Measurements from ENCODE around the gene MADD.

MADD gene

GRCh38 chr11:47285969-47286770 lies 16.2 kb downstream of the MADD start:
- no peak for DNase-seq (ENCODE audit: low read depth in 1 of 2, low spot score in 1 of 2)
- H3K27me3 ChIP-seq (ENCODE audit: insufficient read depth, poor library complexity, severe bottlenecking) = no peaks in the 10 kb centered on the region
- no peak overlapping the region for H3K4me3 ChIP-seq (replicated peaks; ENCODE audit: insufficient read depth, low read length)
- H3K27ac ChIP-seq (replicated peaks) = no peak overlapping the region
- TF ChIP-seq POLR2AphosphoS5 (IDR thresholded peaks at IDR 0.05; ENCODE audit: low read depth) (no peak), SPI1 (IDR thresholded peaks at IDR 0.05; ENCODE audit: borderline replicate concordance, low read depth) (no peak), CTCF (IDR thresholded peaks at IDR 0.05; ENCODE audit: insufficient read depth, low read length) (no peak), REST (IDR thresholded peaks at IDR 0.05; ENCODE audit: insufficient replicate concordance, low read depth) (no peak), GABPA (IDR thresholded peaks at IDR 0.05; ENCODE audit: low read depth) (no peak)

- DNase-seq (ENCODE audit: low read depth in 1 of 2, low spot score in 1 of 2) = no peak
- Histone ChIP-seq H3K4me3 (replicated peaks; ENCODE audit: insufficient read depth, low read length) (no peak overlapping the region), H3K27ac (replicated peaks) (no peak overlapping the region), H3K27me3 (ENCODE audit: insufficient read depth, poor library complexity, severe bottlenecking) (no peaks in the 10 kb centered on the region)
- no peak for TF ChIP-seq REST (IDR thresholded peaks at IDR 0.05; ENCODE audit: insufficient replicate concordance, low read depth)
- TF ChIP-seq POLR2AphosphoS5 (IDR thresholded peaks at IDR 0.05; ENCODE audit: low read depth) = no peak
- no peak for TF ChIP-seq CTCF (IDR thresholded peaks at IDR 0.05; ENCODE audit: insufficient read depth, low read length)
- no peak for TF ChIP-seq GABPA (IDR thresholded peaks at IDR 0.05; ENCODE audit: low read depth)
- no peak for TF ChIP-seq SPI1 (IDR thresholded peaks at IDR 0.05; ENCODE audit: borderline replicate concordance, low read depth)
These were observed 18.1 kb downstream of the MADD start for GRCh38 chr11:47288066-47288465.

- no peaks in the 10 kb centered on the region for H3K27me3 ChIP-seq (ENCODE audit: insufficient read depth, poor library complexity, severe bottlenecking)
- TF ChIP-seq SPI1 (IDR thresholded peaks at IDR 0.05; ENCODE audit: borderline replicate concordance, low read depth) = no peak
- TF ChIP-seq POLR2AphosphoS5 (IDR thresholded peaks at IDR 0.05; ENCODE audit: low read depth) = no peak
- no peak for TF ChIP-seq REST (IDR thresholded peaks at IDR 0.05; ENCODE audit: insufficient replicate concordance, low read depth)
- no peak for TF ChIP-seq GABPA (IDR thresholded peaks at IDR 0.05; ENCODE audit: low read depth)
- no peak for TF ChIP-seq CTCF (IDR thresholded peaks at IDR 0.05; ENCODE audit: insufficient read depth, low read length)
- DNase-seq (ENCODE audit: low read depth in 1 of 2, low spot score in 1 of 2) = no peak
- H3K27ac ChIP-seq (replicated peaks) = no peak overlapping the region
- H3K4me3 ChIP-seq (replicated peaks; ENCODE audit: insufficient read depth, low read length) = no peak overlapping the region
These were observed 19.9 kb downstream of the MADD start for GRCh38 chr11:47289856-47290255.
